Measurements from ENCODE around the gene TCF15. TPM values are rescaled to one million over a fixed set of nuclear protein-coding genes. Genes with fewer than 3 reads are reported as not detected.

The TCF15 gene
- total RNA-seq, 4 donors from 2014 or later = 3.6 to 10.7 (median 4.1) TPM

DNA sequence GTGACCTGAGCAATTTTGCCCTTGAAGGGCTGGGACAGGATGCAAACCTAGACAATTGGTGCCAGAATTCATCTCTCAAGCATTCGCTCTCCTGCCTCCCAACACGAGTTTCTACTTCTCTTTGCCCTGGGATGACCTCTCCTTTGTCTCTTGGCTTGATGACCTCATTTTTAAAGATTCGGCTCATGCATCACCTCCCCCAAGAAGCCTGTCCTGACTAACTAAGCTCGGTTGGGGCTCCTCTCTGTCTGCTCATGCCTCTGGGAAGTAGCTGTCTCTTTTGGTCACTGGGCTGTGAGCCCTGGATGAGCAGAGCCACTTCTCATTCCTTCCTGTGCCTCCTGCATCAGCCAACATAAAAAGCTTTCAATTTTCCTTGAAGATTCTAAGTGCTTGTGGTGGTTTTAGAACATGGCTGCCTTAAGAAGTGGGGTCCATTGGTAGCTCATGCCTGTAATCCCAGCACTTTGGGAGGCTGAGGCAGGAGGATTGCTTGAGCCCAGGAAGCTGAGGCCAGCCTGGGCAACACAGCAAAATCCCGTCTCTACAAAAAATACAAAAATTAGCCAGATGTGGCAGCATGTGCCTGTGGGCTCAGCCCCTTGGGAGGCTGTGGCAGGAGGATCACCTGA is 11.1 kb upstream of the TCF15 start:
- in situ Hi-C loops (cut with MboI; ENCODE audit: low sequenced_read_pairs in 4 of 4) (no loop called here), intact Hi-C loops (cut with DNase I; ENCODE audit: low total_unique reads) (no loop called here)
- H3K4me3 ChIP-seq = no peak overlapping the region
- no peak for DNase-seq
- H3K27ac ChIP-seq = no peak overlapping the region
- TF ChIP-seq POLR2A (IDR thresholded peaks at IDR 0.05) = no peak
- TF ChIP-seq, protein P1, sequence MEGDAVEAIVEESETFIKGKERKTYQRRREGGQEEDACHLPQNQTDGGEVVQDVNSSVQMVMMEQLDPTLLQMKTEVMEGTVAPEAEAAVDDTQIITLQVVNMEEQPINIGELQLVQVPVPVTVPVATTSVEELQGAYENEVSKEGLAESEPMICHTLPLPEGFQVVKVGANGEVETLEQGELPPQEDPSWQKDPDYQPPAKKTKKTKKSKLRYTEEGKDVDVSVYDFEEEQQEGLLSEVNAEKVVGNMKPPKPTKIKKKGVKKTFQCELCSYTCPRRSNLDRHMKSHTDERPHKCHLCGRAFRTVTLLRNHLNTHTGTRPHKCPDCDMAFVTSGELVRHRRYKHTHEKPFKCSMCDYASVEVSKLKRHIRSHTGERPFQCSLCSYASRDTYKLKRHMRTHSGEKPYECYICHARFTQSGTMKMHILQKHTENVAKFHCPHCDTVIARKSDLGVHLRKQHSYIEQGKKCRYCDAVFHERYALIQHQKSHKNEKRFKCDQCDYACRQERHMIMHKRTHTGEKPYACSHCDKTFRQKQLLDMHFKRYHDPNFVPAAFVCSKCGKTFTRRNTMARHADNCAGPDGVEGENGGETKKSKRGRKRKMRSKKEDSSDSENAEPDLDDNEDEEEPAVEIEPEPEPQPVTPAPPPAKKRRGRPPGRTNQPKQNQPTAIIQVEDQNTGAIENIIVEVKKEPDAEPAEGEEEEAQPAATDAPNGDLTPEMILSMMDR (IDR thresholded peaks at IDR 0.05 in 4 of 5, conservative IDR thresholded peaks at IDR 0.05 in 1 of 5) = no peak
- H3K36me3 ChIP-seq = no peaks in the 10 kb centered on the region
- no peak for ATAC-seq
- no peaks in the 10 kb centered on the region for H3K4me1 ChIP-seq
- H3K27me3 ChIP-seq = peaks cover 5 to 10% (median 10%) of the 10 kb centered on the region in 3 donors
- no peaks in the 10 kb centered on the region for H3K9me3 ChIP-seq

GRCh38 chr20:620246-620645 is 10.1 kb upstream of the TCF15 start:
- H3K4me1 ChIP-seq = no peaks in the 10 kb centered on the region
- H3K36me3 ChIP-seq = no peaks in the 10 kb centered on the region
- peaks cover 5 to 10% (median 10%) of the 10 kb centered on the region in 3 donors for H3K27me3 ChIP-seq
- ATAC-seq (no peak), DNase-seq (no peak)
- no peak overlapping the region for H3K27ac ChIP-seq
- no peak overlapping the region for H3K4me3 ChIP-seq
- intact Hi-C loops (cut with DNase I; ENCODE audit: low total_unique reads) (no loop called here), in situ Hi-C loops (cut with MboI; ENCODE audit: low sequenced_read_pairs in 4 of 4) (no loop called here)
- H3K9me3 ChIP-seq = no peaks in the 10 kb centered on the region
- TF ChIP-seq, protein P1 (IDR thresholded peaks at IDR 0.05 in 4 of 5, conservative IDR thresholded peaks at IDR 0.05 in 1 of 5) = no peak
- TF ChIP-seq POLR2A (IDR thresholded peaks at IDR 0.05) = no peak

GRCh38 chr20:618980-619379 is 8.9 kb upstream of the TCF15 start:
- H3K4me1 ChIP-seq = no peaks in the 10 kb centered on the region
- H3K27ac ChIP-seq = no peak overlapping the region
- no peaks in the 10 kb centered on the region for H3K36me3 ChIP-seq
- intact Hi-C loops (cut with DNase I; ENCODE audit: low total_unique reads) (no loop called here), in situ Hi-C loops (cut with MboI; ENCODE audit: low sequenced_read_pairs in 4 of 4) (no loop called here)
- H3K4me3 ChIP-seq = no peak overlapping the region
- H3K27me3 ChIP-seq = peaks cover 5 to 10% (median 10%) of the 10 kb centered on the region in 3 donors
- no peak for ATAC-seq
- no peaks in the 10 kb centered on the region for H3K9me3 ChIP-seq
- TF ChIP-seq, protein P1 (IDR thresholded peaks at IDR 0.05 in 4 of 5, conservative IDR thresholded peaks at IDR 0.05 in 1 of 5) = no peak
- no peak for TF ChIP-seq POLR2A (IDR thresholded peaks at IDR 0.05)
- DNase-seq = no peak

- TF ChIP-seq POLR2A (IDR thresholded peaks at IDR 0.05) = no peak
- TF ChIP-seq, protein P1 (IDR thresholded peaks at IDR 0.05 in 4 of 5, conservative IDR thresholded peaks at IDR 0.05 in 1 of 5) = no peak
- Histone ChIP-seq H3K9me3 (no peaks in the 10 kb centered on the region), H3K4me1 (no peaks in the 10 kb centered on the region), H3K4me3 (no peak overlapping the region), H3K27me3 (peaks cover 7 to 10% (median 10%) of the 10 kb centered on the region in 3 donors), H3K27ac (no peak overlapping the region), H3K36me3 (no peaks in the 10 kb centered on the region)
- DNase-seq (no peak), ATAC-seq (no peak)
- in situ Hi-C loops (cut with MboI; ENCODE audit: low sequenced_read_pairs in 4 of 4) = no loop called here
- intact Hi-C loops (cut with DNase I; ENCODE audit: low total_unique reads) = no loop called here
Measured at GRCh38 chr20:617934-618690, 8.0 kb upstream of the TCF15 start.

Measured in gastrocnemius medialis (tissue), 4 donors.